ENCODE data around the gene VWA3A. TPM values are rescaled to one million over a fixed set of nuclear protein-coding genes. Genes with fewer than 3 reads are reported as not detected.
"Not testable (repeated sequence)": the region's sequence is repeated elsewhere in the genome, so short reads cannot be mapped to it uniquely, and the experiment has no call there.

Gene VWA3A
- total RNA-seq, 1 experiment from 2014 or later, result not detected

DNA sequence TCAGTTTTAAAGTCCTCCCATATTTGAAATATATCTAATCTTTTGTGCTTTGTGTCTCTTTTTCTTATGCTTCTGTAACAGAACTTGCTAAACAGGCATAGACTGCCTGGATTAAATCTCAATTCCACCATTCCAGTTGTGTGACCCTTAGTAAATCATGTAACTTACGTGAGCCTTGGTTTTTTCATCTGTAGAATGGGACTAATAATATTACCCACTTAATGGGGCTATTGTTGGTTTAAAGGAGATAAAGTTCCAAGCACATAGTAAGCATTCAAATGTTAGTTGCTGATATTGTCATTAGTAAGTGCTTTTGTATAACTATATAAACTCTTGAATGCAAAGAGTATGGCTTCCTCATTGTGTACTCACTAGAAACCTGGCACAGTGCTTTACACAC lies 5.9 kb upstream of the VWA3A start:
- DNase-seq (ENCODE audit: low read depth), result no peak

DNA sequence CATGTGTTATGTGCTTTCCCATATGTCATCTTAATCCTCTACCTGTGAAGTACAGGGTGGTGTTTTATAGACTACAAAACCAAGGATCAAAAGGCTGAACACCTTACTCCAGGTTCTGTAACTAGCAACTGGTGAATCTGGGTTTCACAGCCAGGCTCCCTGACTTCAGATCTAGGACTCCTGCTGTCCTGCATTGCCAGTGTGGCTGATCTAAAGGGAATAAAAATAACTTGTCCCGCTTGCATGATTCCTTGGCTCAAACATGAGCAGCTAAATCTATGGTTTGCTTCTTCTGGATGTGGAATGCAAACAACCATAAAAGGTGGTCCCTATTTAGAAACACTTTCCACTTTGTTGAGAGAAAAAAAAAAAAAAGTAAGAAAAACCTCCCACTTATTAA lies 3.7 kb upstream of the VWA3A start:
- no peak for DNase-seq (ENCODE audit: low read depth)

DNA sequence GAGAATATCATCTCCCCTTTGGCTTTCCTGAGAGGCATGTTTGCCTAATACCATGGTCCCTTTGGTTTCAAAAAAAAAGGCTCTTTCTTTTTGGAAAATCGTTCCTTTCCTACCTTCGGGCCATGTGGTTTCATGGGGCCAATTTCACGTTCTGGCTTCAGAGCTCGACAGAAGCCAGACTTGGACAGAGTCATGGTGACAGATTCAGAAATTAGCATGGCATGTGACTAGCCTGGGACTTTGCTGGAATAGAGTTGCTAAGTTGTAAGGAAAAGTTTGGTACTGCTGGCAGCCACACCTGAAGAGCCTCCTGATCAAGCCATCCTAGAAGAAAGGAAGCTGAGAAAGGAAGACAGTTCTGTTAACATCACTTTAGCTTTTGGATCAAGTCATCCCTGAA lies 2.4 kb upstream of the VWA3A start:
- no peak for DNase-seq (ENCODE audit: low read depth)

DNA sequence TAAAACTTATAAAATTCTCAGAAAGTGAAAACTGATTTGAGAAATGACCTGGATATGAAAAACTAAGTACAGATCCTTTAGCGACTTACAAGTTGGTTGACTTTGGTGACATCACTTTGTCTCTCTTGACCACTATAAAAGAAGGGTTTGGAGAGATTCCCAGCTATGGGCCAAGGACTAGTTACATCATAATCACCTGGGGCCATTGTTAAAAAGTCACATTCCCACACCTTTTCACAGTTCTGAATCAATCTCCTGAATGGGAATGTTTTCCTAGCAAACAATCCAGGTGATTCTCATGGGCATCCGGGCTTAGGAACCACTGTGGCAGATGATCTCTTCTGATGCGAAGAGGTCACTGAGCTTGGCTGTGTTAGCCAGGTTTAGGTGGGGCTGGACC lies 620 bp upstream of the VWA3A start:
- no peak for DNase-seq (ENCODE audit: low read depth)

DNA sequence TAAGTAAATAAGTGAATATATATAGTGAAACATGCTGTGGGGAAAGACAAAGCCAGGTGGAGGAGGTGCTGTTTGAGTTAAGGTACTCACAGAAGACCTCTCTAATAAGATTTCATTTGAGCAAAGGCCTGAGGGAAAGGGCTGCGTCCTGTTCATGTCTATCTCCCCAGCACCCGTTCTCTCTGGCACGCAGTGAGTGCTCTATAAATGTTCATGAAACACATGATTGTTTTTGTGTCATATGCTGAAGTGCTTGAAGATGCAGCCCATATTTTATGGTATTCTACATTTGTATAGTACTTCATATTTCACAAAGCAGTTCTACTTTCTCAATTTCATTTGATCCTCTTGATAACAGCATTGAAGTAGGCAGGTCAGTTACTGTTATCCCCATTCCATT lies 990 bp downstream of the VWA3A start:
- no peak for DNase-seq (ENCODE audit: low read depth)

DNA sequence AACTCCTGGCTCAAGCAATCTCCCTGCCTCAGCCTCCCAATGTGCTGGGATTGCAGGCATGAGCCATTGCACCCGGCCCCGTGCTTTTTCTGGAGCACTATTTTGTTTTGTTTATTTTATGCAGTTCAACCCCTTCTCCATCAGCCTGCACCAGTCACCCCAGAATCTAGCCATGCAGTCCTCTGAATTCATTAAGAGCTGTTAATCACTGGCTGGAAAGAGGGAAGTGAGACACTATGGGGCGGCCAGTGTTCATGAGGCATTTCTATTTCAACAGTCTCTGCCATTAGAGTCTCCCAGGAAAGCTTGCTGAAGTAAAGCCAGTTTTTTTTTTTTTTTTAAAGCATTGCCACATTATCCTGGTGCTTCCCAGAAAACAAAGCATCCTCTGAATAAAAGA lies 1.7 kb downstream of the VWA3A start:
- no peak for DNase-seq (ENCODE audit: low read depth)

DNA sequence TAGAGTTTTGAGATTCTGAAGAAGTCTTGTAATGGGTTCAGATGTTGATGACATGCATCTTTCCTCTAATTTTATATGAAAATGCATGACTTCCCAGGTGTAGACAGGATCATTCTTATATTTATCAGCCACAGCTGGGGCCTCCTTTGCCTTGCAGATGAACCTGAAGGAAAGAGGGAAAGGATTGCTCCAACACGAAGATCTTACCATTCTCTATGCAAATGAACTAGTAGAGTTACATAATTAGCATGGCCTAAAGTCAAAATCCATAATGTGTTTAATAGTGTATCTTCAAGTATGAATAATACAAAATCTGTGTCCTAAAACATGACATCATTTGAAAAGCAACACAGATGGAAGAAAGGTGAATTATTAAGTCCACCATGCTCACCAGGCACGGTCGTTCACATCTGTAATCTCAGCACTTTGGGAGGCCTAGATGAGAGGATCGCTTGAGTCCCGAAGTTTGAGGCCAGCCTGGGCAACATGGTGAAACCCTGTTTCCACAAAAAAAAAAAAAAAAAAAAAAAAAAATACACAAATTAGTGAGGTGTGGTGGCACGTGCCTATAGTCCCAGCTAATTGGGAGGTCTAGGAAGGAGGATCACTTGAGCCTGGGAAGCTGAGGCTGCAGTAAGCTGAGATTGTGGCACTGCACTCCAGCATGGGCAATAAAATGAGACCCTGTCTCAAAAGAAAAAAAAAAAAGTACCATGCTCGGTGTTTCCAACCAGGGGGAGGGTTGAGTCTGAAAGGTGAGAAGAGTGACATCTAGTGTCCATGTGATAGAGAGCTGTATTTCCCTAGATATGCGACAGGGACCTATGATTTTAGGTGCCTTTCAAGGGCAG lies 6.3 kb downstream of the VWA3A start:
- peak; percentile 47 for DNase-seq (ENCODE audit: low read depth)

DNA sequence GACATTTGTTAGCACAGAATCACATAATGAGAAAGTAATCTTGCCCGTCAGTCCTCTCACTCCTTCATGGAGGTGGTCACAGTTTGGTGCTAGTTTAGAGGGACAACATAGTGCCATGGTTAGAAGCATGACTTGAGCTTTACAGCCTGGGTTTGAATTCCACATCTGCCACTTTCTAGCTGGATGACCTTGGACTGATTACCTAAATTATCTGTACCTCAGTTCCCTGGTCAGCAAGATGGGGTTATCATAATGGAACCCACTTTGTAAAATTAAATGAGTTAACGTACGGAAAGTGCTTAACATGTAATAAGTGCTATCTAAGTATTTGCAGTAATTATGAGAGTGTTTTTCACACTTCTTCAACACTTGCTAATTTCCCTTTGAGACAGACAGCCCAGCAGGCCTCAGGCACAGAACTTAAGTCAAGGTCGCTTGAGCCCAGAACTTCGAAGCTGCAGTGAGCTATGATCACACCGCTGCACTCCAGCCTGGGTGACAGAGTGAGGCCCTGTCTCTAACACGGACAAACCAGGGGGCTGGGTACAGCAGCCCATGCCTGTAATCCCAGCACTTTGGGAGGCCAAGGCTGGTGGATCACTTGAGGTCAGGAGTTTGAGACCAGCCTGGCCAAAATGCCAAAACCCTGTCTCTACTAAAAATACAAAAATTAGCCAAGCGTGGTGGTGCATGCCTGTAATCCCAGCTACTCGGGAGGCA lies 7.1 kb downstream of the VWA3A start:
- DNase-seq (ENCODE audit: low read depth), result no peak

DNA sequence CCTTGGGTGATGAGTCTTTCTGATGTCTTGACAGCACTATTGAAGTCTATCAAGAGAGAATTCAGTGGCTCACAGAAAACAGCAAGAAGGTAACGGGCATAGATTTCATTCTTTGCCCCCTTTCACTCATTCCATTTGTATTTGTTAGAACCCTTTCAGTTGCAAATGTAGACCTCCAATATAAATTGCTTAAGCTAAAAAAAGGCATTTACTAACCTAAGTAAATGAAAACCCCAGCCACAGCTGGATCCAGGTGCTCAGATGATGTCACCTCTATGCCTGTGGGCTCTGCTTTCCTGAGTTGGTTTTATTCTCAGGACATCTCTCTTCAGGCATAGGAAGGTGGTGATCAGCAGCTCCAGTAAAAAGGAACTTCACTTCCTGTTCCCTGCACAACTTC lies 11.1 kb downstream of the VWA3A start:
- no peak for DNase-seq (ENCODE audit: low read depth)

DNA sequence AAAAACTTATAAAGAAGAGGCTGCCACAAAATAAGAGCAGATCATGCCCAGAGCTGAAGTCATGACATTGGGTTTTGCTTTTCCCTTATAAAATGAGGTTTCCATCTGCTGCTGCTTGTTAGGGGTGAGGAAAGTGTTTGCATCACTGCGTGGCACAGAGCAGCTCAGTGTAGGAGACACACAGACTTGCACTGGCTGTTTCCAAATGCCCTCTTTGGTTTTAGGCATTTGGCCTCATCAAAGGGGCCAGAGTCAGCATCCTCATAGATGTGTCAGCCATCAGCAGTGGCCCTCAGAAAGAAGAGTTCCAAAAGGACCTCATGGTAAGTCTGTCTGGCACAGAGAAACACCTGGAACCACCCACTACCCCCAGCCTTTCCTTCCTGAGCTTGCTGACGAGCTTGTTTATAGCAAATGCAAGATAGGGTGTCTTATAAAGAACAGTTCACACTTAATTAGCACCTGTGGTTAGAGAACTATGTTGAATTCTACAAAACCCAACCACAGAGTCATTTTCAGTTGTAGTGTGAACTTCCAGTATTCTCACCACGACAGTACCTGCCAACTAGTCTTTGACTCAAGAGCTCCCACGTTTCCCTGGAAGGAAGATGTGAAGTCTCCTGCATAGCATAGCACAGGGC lies 17.0 kb downstream of the VWA3A start:
- DNase-seq (ENCODE audit: low read depth), result no peak

DNA sequence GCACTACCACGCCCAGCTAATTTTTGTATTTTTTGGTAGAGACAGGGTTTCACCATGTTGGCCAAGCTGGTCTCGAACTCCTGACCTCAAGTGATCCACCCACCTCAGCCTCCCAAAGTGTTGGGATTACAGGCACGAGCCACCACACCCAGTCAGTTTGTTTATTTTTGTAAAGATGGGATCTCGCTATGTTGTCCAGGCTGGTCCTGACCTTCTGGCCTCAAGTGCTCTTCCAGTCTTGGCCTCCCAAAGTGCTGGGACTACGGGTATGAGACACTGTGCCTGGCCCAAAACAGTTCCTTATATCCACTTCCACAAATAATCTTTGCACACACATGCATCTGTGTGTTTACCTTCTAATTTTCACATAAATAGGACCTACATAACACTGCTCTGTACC lies 19.3 kb downstream of the VWA3A start:
- DNase-seq (ENCODE audit: low read depth), result not testable (repeated sequence)

DNA sequence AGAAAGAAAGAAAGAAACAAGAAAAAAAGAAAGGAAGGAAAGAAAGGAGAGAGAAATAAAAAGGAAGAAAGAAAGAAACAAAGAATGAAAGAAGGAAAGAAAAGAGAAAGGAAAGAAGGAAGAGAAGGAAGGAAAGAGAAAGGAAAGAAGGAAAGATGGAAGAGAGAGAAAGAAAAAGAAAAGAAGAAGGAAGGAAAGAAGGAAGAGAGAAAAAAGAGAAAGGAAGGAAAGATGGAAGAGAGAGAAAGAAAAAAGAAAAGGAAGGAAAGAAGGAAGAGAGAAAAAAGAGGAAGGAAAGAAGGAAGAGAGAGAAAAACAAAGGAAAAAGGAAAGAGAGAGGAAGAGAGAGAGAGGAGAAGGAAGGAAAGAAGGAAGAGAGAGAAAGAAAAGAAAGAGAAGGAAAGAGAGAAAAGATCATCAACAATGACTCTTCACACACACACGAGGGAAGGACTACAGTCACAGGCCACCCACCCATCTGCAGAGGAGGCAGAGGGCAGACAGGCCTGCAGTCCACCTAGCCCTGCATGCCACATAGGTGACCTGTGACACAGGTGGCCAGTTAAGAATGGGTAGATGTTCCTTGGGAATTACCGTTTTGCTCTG lies 23.9 kb downstream of the VWA3A start:
- DNase-seq (ENCODE audit: low read depth), result no peak

DNA sequence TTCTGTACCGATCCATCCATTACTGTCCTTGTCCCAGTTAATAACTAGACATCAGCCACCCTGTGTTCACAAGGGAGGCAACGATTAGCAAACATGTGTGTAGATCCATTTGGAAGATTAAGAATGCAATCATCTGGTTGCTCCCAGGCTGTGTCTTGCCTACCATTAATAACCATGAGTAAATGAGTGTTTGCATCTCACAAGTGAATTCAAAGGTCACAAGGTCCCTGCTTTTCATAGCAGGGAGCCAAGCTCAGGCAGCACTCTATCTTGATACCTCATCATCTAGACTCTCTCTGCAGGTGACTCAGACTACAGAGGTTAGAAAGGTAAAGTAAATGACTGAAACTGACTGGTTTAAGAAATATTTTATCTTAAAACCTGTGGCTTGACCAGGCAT lies 25.3 kb downstream of the VWA3A start:
- DNase-seq (ENCODE audit: low read depth), result no peak

DNA sequence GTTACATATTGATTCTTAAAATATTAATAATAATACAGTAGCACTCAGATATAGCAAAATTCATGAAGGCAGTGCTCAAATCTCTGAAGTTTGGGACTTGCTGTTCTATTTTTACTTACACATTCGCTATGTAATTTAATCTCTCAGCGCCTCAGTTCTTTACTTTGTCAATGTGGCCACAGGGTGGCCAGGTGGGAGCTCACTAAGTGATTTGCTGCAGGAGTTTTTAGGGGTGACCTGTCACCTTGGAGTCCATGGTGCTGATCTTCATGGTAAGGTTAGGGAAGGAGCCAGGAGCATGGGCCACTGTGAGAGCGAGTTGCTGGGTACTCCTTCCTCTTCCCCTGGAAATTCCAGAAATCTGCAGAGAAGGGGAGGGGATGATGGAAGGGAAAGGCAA lies 28.1 kb downstream of the VWA3A start:
- DNase-seq (ENCODE audit: low read depth), result no peak

DNA sequence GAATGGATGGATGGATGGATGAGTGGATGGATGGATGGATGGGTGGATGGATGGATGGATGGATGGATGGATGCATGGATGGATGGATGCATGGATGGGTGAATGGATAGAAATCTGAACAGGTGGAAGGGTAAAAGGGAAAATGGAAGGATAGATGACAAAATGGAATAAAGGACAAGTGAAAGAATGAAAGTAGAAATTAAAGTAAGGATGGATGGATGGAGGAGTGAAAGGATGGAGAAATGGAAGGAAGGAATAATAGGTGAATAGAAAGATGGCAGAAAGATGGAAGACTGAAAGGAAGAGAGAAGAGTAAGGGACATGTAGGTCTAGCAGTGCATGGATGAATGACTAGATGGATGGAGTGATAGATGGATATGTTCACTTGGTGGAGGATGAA lies 29.9 kb downstream of the VWA3A start:
- DNase-seq (ENCODE audit: low read depth), result no peak

DNA sequence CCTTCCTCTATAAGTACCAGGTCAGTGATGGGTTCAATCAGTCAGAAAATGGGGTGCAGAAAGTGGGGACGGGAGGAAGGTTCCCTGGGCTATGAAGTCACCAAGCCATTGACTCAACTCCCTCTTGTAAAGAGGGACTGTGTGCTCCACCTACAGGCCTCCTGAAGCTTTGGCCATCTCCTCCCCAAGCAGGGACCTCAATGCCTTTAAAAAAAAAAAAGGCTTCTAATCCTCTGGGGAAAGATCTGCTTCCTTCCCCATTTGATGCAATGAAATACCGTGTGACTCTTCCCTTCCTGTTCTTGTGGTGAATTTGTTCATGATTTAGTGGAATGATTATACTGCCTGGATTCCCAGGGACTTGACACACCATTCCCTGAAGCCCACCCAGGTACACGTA lies 30.8 kb downstream of the VWA3A start:
- no peak for DNase-seq (ENCODE audit: low read depth)

DNA sequence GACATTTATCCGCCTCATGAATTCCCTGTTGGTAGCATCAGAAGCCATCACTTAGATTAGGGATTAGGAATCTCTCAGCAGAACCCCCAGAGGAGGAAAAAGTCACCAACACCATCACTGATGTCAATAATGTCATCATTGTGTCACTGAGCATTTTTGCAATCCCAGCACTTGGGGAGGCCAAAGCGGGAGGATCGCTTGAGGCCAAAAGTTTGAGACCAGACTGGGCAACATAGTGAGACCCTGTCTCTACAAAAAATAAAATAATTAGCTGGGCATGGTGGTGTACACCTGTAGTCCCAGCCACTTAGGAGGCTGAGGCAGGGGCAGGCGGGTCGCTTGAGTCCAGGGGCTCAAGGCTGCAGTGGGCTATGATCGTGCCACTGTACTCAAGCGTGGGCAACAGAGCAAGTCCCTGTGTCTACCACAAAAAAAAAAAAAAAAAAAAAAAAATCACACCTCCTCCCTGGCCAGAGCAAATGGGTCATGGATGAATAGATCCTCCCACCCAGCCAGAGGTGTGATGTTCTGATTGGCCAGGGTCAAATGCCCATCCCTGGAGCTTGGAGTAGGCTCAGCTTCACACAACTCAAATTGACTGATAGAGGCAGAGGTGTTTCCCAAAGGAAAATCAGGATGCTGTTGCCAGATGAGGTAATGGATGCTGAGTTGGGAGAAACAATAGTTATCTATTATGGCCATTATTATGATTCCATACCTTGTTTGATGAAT lies 31.6 kb downstream of the VWA3A start:
- no peak for DNase-seq (ENCODE audit: low read depth)

DNA sequence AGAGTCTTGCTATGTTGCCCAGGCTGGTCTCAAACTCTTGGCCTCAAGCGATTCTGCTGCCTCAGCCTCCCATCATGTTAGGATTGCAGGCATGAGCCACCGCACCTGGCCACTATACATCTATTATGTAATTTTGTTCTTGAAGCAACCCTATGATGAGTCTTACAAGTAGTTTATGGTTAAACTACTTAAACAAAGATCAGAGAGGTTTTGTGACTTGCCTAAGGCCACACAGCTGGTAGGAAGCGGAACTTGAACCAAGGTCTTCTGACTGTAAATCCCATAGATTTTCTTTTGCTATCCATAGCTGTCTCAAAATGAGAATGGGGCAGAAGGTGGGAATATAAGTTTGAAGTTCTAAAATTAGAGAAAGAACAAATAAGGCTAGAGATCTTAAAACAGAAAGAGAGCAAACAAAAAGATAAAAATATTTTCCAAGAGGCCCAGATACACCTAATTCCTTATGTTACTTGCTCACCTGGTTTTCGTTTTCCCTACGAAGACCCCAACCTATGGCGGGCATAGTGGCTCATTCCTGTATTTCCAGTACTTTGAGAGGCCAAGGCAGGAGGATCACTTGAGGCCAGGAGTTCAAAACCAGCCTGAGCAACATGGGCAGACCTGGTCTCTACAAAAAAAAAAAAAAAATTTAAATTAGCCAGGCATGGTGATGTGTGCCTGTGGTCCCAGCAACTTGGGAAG lies 32.4 kb downstream of the VWA3A start:
- no peak for DNase-seq (ENCODE audit: low read depth)

DNA sequence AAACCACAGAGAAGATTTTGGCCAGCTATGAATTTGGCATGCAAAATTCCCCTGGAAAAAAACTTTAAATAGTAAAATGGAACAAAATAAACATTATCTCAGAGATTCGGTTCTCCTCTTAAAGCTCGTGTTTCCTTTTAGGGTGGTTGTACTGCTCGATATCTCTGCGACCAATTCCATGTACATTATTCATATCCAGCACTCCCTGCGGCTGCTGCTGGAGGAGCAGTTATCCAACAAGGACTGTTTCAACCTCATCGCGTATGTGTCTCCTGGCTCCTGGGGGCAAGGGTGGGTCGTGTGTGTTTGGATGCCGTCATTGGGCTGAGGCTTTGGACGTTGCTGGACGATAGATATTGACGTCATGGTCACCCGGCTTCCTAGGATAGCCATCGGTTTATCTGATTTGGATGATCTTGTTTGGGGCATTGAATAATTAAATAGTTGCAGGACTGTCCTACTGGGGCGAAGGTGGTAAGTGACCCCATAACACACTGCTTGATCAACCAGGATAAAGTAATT lies 33.8 kb downstream of the VWA3A start:
- DNase-seq (ENCODE audit: low read depth), result peak; percentile 21

DNA sequence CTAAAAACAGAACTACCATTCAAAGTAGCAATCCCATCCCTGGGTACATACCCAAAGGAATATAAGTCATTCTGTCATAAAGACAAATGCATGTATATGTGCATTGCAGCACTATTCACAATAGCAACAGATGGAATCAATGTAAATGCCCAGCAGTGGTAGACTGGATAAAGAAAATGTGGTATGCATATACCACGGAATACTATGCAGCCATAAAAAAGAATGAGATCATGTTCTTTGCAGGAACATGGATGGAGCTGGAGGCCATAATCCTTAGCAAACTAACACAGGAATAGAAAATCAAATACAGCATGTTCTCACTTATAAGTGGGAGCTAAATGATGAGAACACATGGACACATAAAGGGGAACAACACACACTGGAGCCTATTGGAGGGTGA lies 36.2 kb downstream of the VWA3A start:
- not testable (repeated sequence) for DNase-seq (ENCODE audit: low read depth)

DNA sequence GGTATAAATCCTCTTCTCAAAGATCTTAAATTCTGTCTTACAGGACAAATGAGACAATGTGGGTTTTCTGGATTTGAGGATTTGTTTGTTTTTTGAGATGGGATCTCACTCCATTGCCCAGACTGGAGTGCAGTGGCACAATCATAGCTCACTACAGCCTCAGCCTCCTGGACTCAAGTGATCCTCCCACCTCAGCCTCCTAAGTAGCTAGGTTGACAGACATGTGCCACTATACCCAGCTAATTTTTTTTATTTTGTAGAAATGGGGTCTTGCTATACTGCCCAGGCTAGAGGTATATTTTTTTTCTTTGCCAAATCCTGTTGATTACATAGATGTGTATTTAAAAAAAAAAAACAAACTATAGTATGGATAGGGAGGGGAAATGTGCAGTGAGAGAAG lies 38.2 kb downstream of the VWA3A start:
- DNase-seq (ENCODE audit: low read depth), result no peak
